SU-DHL-6 (cell line): ENCODE data around the gene NKTR.

Experiments used
- CTCF ChIP-seq: fragments of 200-600 bp; sonication (generic); IDR thresholded peaks from one replicate; pipeline ENCODE4 v1.5.1; 2017; ENCODE audit warnings: antibody characterized with exemption, mild to moderate bottlenecking, low read length, moderate library complexity; ENCODE audit not compliant: insufficient read depth, poor library complexity, severe bottlenecking
- EZH2phosphoT487 ChIP-seq: fragments of 200-600 bp; sonication (generic), shearing (Covaris generic); conservative IDR thresholded peaks from 2 replicates; pipeline ENCODE4 v1.6.1; 2018; ENCODE audit warnings: mild to moderate bottlenecking, antibody characterized with exemption, low read length, moderate library complexity, mixed read lengths

GRCh38 chr3:42660131-42660715 lies 59.7 kb downstream of the NKTR start:
- no peak for TF ChIP-seq CTCF
- TF ChIP-seq EZH2phosphoT487 = no peak
